NCI-H2196 (cell line): ENCODE results near the gene ATP11A.

ENCODE experiments used
- DNase-seq: peaks from one replicate; lab custom pipeline; 2025; ENCODE audit not compliant: unreplicated experiment; lab: John Stamatoyannopoulos, UW

The ATP11A gene

GRCh38 chr13:112690283-112690929 is 568 bp downstream of the ATP11A start:
- no peak for DNase-seq

DNA sequence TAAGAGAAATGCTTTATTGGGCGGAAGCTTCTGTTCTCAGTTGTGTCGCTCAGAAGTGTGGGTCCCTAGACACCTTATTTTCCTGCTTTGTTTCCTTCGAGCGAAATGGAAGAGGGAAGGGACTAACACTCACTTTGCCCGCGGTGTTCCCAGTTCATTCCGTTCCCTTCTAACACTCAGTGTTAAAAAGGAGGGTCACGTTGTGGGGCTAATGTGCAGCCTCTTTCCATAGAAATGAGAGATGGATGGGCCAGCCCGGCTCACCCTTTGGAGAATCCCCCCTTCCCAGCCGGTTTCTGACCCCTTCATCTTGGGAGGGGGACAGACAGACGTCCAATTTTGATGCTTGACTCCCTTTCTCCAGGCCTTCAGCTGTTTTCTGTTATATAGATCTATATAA is 2.3 kb downstream of the ATP11A start:
- DNase-seq = no peak

- DNase-seq = no peak
Measured at GRCh38 chr13:112692586-112692985, 2.7 kb downstream of the ATP11A start.

- peak; percentile 24 for DNase-seq
Measured at GRCh38 chr13:112693831-112694497, 4.1 kb downstream of the ATP11A start.

DNA sequence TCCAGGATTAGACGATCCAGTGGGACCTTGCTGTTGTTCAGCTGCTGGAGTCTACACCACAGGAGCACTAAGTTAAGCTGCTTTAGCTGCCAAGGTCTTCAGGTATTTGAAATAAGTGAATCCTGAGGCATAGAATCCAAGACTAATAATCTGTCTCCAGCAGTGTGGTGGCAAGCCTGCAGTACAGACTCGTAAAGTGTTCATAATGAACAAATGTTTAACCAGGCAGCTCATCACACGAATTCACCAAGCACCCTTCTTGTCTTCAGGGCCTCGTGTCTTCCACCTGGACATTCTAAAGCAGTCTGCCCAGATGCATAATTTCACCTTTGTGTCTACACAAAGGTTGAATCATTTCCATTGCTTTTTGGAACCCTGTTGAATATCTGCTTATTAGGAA is 5.3 kb downstream of the ATP11A start:
- DNase-seq = no peak

DNA sequence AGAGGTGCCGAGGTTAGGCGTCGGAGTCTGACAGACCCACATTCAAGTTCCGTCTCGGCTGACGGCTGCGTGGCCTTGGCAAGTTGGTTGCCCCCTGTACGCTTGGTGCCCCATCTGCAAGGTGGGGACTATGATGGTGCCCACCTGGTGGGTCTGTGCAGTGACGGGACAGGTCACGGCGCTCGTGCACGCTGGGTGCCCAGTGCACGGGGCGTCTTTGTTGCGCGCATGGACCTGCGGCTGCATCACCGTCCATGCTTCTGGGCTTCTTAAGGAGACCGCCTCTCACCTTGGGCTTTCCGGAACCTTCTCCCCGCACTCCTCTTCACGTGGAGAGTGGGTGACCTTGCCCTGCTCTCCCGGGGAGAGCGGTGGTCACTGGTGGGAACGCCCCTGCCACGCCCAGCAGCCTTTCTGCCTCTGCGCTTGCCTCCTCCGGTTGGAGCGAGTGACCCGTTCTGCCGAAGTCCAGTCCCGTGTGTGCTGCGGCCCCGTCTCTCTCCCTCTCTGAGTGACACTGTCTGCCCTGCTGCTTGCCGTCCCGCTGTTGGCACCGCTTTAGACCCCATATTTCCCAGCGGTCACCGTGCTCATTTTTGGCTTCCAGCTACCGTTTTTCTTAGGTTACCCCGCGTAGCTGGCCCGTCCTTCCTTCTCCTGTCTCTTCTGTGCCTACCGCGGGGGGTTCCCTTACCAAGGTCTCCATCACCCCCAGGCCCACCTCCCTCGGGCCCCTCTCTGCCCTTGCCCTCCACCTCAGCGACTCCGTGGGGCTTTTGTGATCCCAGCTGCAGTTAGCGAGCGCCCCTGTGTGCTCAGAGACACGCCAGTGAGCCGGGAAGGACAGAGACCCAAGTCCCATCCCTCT is 6.4 kb downstream of the ATP11A start:
- DNase-seq = no peak

- no peak for DNase-seq
Measured at GRCh38 chr13:112696869-112697465, 7.1 kb downstream of the ATP11A start.

GRCh38 chr13:112697756-112698655 is 8.2 kb downstream of the ATP11A start:
- DNase-seq = no peak

DNA sequence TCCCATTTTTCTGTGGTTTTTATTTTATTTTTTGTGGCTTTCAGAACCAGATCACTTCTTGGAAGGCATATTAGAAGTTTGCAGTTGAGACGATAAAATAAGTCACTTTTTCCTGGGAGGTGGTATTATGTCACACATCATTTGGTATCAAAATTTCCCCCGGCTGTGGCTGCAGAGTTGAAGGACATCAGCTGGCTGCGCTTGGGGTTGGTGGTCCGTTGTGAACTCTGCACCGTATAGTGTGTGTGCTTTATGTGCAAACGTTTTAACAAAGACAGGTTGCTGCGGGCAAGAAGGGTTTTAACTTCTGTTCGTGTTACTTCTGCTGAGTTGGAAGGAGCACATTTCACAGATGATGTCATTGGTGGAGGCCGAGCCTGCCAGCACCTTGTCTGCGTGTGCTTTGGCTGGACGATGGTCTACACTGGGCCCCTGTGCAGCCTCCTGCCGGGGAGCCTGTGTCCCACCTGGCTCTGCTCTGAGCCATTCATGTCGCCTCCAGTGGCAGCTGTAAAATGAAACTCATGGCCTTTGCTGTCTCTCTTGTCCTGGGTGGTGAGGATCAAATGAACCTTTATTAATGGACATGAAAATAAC is 9.6 kb downstream of the ATP11A start:
- no peak for DNase-seq

GRCh38 chr13:112700291-112701060 is 10.6 kb downstream of the ATP11A start:
- no peak for DNase-seq

DNA sequence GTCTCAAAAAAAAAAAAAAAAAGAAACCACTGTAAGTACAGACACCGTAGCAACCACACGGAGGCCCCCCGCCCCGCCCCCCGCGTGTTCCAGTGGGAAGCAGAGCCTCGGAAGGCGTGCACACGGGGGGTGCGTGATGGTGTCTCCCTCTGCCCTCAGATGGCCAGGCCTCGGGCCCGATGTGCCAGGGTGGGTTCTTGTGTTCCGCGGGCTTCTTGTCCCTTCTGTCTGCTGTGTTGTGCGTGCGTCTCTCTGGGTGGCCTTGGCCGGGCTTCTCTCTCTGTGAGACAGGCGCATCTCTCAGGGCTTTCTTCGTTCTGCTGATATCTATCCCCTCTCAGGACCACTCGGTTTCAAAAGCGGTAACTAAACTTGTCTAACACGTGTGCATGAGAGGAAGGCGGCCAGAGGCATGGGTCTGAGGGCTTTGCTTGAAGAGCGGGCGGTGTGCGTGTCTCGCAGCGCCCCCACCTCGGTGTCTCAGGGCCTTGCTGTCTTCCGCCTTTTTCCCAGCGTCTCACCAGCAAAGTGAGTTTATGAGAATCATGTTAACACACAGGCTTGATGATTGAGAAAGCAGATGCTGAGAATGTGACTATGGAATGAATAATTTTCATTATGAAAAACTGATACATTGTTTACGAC is 12.6 kb downstream of the ATP11A start:
- DNase-seq = no peak

DNA sequence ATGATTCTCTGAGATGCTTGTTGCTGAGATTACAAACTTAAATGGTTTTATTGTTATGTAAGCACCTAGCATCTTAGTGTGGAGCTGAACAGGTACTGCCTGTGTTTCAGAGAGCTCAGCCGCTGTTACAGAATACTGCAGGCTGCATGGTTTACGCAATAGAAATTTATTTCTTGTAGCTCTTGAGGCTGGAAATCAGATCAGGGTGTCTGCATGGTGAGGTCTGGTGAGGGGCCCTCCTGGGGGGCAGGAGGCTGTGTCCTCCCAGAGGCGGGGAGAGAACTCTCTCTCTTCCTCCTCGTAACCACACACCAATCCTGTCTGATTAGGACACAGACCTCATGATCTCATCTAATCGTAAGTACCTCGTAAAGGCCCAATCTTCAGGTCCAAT is 13.1 kb downstream of the ATP11A start:
- DNase-seq = no peak

DNA sequence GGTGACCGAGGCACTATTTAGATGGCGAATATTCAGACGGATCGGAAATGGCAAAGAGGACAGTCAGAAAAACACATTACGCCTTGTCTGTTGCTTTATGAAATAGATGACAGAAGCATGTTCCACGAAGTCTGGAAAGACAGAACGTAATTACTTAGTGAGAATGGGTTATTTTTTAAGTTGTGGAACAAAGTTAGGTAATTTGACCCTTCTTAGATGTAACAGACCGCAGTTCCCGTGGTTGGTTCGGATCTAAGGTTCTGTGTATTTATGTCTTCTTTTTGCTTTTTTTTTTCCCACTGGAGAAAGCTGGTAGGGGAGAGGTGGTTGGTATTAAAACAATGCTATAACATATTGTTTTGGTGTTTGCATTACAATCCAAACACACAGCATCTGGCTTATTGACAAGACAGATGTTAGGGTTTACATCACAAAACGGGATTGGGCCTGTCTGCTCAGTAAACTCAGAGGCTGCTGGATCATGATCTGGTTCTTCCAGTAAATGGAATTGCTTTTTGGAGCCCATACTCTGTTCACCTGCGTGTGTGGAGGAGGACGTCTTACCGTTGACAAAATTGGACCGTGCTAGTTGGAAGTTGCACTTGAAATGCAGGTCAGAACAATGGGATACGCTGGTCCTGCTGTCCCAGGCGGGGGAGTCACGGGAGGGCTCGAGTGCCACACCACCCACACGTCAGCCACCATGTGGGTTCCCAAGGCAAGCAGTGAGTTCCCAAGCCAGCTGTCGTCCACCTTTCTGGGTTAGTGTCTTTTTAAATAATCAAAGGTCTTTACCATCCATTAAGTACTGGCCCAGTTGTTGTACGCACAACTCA is 13.8 kb downstream of the ATP11A start:
- no peak for DNase-seq

GRCh38 chr13:112704308-112705145 is 14.7 kb downstream of the ATP11A start:
- no peak for DNase-seq

DNA sequence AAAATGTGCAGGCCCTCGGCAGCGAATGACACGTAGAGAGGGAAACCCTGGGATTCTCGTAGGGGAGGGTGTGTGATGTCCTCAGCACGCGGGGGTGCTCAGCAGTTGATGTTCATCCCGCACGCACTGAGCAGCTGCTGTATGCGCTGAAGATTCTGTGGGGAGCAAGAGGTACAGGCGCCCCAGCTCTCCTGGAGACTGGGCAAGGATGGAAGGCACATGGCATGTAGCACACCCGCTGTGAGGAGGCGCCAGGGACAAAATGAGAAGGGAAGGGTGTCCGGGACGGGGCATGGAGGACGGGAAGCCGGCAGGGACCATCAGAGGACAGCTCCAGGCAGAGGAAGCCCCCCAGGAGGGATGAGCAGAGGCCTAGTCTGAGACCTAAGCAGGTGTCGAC is 15.4 kb downstream of the ATP11A start:
- no peak for DNase-seq

DNA sequence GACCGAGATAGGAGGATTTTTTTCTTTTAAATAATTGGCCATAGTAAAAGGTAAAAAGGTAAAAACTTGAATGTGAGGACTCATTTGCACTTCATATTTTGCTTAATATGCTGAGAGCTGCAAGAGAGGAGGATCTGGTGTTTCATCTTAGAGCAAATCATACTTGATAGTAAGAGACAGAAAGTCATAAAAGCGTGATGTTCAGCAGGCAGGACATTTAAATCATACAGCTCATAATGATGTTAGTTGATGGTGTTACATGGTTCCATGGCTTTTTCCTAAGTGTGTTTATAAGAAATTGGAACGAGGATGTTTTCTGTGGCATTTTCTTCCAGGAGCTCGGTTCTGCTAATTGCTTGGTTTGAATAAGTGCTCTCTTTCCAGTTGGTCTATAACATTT is 16.3 kb downstream of the ATP11A start:
- no peak for DNase-seq

GRCh38 chr13:112708560-112709240 is 18.9 kb downstream of the ATP11A start:
- DNase-seq = no peak
